ENCODE measurements around the gene PDS5B. TPM values are rescaled to one million over a fixed set of nuclear protein-coding genes. Genes with fewer than 3 reads are reported as not detected.

The PDS5B gene
- 21.0 and 33.7 TPM in 2 replicates for total RNA-seq

DNA sequence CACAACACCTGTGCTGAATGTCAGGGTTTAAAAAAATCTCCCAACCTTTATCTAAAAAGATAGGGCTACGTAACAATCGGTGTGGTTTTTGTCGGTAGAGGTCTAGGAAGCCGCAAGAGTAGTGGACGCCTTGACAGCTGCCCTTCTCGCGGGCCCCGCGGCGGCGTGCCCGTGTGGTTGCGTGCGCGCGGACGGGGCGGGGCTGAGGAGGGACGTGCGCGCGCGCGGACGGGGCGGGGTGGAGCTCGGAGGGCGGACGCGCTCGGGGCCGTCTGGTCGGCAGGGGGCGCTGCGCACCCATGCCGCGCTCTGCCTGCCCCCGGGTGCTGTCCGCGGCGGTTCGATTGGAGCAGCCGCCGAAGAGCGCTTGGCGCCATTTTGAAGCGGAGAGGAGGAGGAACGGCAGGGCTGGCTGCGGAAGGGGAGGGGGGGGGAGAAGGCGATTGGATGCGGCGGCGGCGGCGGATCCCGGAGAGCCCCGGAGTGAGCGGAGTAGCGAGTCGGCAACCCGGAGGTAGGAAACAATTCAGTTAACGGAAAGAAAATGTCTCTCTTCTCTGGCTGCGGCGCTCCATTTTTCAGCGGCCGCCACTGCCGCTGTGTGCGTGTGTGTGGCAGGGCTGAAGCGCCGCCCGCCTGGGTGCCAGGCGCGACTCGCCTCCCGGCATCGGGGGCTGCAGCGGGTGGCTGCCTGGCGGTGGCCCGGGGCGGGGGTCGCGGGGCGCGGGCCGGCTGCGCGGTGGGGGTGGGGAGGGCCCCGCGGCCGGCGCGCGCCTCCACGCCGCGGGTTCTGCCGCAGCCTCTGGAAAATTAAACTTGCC, at the start of gene PDS5B:
Gene PDS5B (plus strand): TSS at position 373 of the 821 bp plus-strand sequence. CDS start 62,321 bp downstream, outside the sequence.

DNA sequence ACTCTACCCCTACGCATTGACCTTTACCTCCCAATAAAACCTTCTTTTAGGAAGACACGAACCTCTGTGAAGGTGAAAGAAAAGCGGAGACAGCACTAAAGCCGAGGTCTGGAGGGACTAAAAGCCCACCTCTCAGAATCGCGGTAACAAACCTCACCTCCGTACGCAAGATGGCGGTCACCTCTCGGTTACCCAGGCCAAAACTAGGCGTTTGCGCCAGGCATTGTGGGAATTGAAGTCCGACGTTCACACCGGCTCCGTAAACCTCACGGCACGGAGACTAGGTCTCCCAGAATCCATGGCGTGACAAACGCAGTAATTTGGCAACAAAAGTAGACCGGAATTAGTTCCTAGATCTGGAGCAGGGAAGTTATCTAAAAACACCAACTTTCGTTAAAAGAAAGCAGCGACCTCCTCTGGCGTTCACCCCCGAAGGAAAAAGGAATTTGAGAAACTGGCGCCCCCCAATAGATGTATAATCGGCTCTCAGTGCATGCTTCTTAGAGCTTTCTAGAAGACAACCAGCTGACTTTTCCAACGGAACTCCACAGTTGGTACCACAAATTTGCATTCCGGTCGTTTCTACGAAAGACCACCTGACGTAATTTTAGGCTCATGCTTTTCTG, 47.5 kb upstream of the PDS5B start, which contains the start of gene N4BP2L2:
Gene N4BP2L2 (minus strand): TSS at position 175 of the 626 bp plus-strand sequence. CDS start 1,768 bp downstream, outside the sequence.

Other genes with a start within 250 kb of the PDS5B start
- gene N4BP2L1, start 158.3 kb upstream of the PDS5B start, total RNA-seq = 3.4 and 8.3 TPM in 2 replicates
- 37.9 and 131 TPM in 2 replicates for gene N4BP2L2, start 47.7 kb upstream of the PDS5B start, total RNA-seq

All from bladder microvascular endothelial cell (primary cell).